ENCODE results near the gene CAPSL.

- no peak for TF ChIP-seq CTCF (conservative IDR thresholded peaks at IDR 0.05; ENCODE audit: low read depth in 2 of 2)
- no peak for TF ChIP-seq STAT1 (IDR thresholded peaks at IDR 0.05; ENCODE audit: unreplicated experiment)
- no peak for TF ChIP-seq EZH2phosphoT487 (IDR thresholded peaks at IDR 0.05; ENCODE audit: unreplicated experiment)
- no peak for TF ChIP-seq ZNF331 (CRISPR knock-in tag; IDR thresholded peaks at IDR 0.05; ENCODE audit: low read depth)
- no peak for TF ChIP-seq POLR2AphosphoS5 (IDR thresholded peaks at IDR 0.05; ENCODE audit: low read depth)
- no peak for TF ChIP-seq EZH2 (IDR thresholded peaks at IDR 0.05; ENCODE audit: low read depth, unreplicated experiment)
- no peak for TF ChIP-seq REST (IDR thresholded peaks at IDR 0.05; ENCODE audit: unreplicated experiment)
- no peak for TF ChIP-seq ETS1 (IDR thresholded peaks at IDR 0.05)
- no peak for TF ChIP-seq JUNB (IDR thresholded peaks at IDR 0.05; ENCODE audit: unreplicated experiment)
- no peak for TF ChIP-seq NANOG (IDR thresholded peaks at IDR 0.05; ENCODE audit: borderline replicate concordance)
Measured at GRCh38 chr5:35884191-35884769, 54.1 kb downstream of the CAPSL start.
